ENCODE measurements around the gene RHEBL1.

Gene RHEBL1

GRCh38 chr12:49094975-49095365 lies 25.2 kb upstream of the RHEBL1 start:
- H3K4me3 ChIP-seq (ENCODE audit: insufficient read depth in 1 of 2, low read depth in 1 of 2, low read length in 2 of 2): no peak overlapping the region
- no peak overlapping the region for H3K27ac ChIP-seq (ENCODE audit: low read length, poor library complexity, severe bottlenecking)
- H2BK15ac ChIP-seq (ENCODE audit: low read depth, poor library complexity, severe bottlenecking): no peak overlapping the region
- H3K9ac ChIP-seq (ENCODE audit: low read length): no peak overlapping the region
- peaks cover 17 to 34% of the 10 kb centered on the region in 2 experiments for H3K36me3 ChIP-seq (ENCODE audit: control insufficient read depth in 1 of 2, insufficient read depth in 2 of 2, low read depth in 1 of 2, low read length in 2 of 2)
- H3K79me1 ChIP-seq (replicated peaks; ENCODE audit: low read length, poor library complexity, severe bottlenecking): no peaks in the 10 kb centered on the region
- no peak for DNase-seq
- no peaks in the 10 kb centered on the region for H3K9me3 ChIP-seq (ENCODE audit: control insufficient read depth, low read length)
- H4K91ac ChIP-seq (ENCODE audit: low read length): no peak overlapping the region
- H3K18ac ChIP-seq (ENCODE audit: low read depth in 1 of 2, low read length in 2 of 2): no peak overlapping the region
- no peak overlapping the region for H3K14ac ChIP-seq (ENCODE audit: low read length in 2 of 2)
- H3K4me1 ChIP-seq (ENCODE audit: control insufficient read depth, insufficient read depth, low read depth, low read length): peaks cover 28% of the 10 kb centered on the region
- no peak overlapping the region for H3K23ac ChIP-seq (ENCODE audit: low read length in 2 of 2)
- H2AK5ac ChIP-seq (ENCODE audit: low read length, severe bottlenecking): no peak overlapping the region
- H2BK120ac ChIP-seq (ENCODE audit: low read depth, low read length): no peak overlapping the region
- H4K8ac ChIP-seq (ENCODE audit: low read length): no peak overlapping the region
- no peak overlapping the region for H2BK12ac ChIP-seq (ENCODE audit: low read length in 2 of 2)
- no peak overlapping the region for H2AFZ ChIP-seq (ENCODE audit: low read depth, low read length)
- no peak overlapping the region for H3K4ac ChIP-seq (ENCODE audit: low read depth in 1 of 2, low read length in 2 of 2)
- H2BK5ac ChIP-seq (ENCODE audit: low read depth, low read length, poor library complexity, severe bottlenecking): no peak overlapping the region
- peaks cover 54 to 58% of the 10 kb centered on the region in 2 experiments for H3K27me3 ChIP-seq (ENCODE audit: control insufficient read depth in 1 of 2, insufficient read depth in 1 of 2, low read length in 2 of 2)
- WGBS: 84% methylated on average over 2 of the region's 2 CpGs
- no peak overlapping the region for H3K4me2 ChIP-seq (ENCODE audit: low read length, poor library complexity, severe bottlenecking)

- Histone ChIP-seq H3K14ac (ENCODE audit: low read length in 2 of 2) (no peak within 1 kb of the TSS), H3K4ac (ENCODE audit: low read depth in 1 of 2, low read length in 2 of 2) (no peak within 1 kb of the TSS), H3K23ac (ENCODE audit: low read length in 2 of 2) (peak within 1 kb of the TSS in 1 of 2 experiments; percentile 32), H3K27ac (ENCODE audit: low read length, poor library complexity, severe bottlenecking) (no peak within 1 kb of the TSS), H3K9ac (ENCODE audit: low read length) (no peak within 1 kb of the TSS), H2BK15ac (ENCODE audit: low read depth, poor library complexity, severe bottlenecking) (no peak within 1 kb of the TSS), H3K4me2 (ENCODE audit: low read length, poor library complexity, severe bottlenecking) (peak within 1 kb of the TSS; percentile 60), H2AK5ac (ENCODE audit: low read length, severe bottlenecking) (no peak within 1 kb of the TSS), H4K8ac (ENCODE audit: low read length) (no peak within 1 kb of the TSS), H3K27me3 (ENCODE audit: control insufficient read depth in 1 of 2, insufficient read depth in 1 of 2, low read length in 2 of 2) (peaks cover 60 to 64% of the 10 kb centered on the region in 2 experiments), H3K36me3 (ENCODE audit: control insufficient read depth in 1 of 2, insufficient read depth in 2 of 2, low read depth in 1 of 2, low read length in 2 of 2) (peaks cover 17 to 29% of the 10 kb centered on the region in 2 experiments), H2BK120ac (ENCODE audit: low read depth, low read length) (no peak within 1 kb of the TSS), H3K9me3 (ENCODE audit: control insufficient read depth, low read length) (no peaks in the 10 kb centered on the region), H3K18ac (ENCODE audit: low read depth in 1 of 2, low read length in 2 of 2) (no peak within 1 kb of the TSS), H4K91ac (ENCODE audit: low read length) (no peak within 1 kb of the TSS), H2BK12ac (ENCODE audit: low read length in 2 of 2) (no peak within 1 kb of the TSS), H2BK5ac (ENCODE audit: low read depth, low read length, poor library complexity, severe bottlenecking) (no peak within 1 kb of the TSS), H3K79me1 (replicated peaks; ENCODE audit: low read length, poor library complexity, severe bottlenecking) (no peaks in the 10 kb centered on the region), H3K4me3 (ENCODE audit: insufficient read depth in 1 of 2, low read depth in 1 of 2, low read length in 2 of 2) (peak within 1 kb of the TSS; percentile 16 to 53), H3K4me1 (ENCODE audit: control insufficient read depth, insufficient read depth, low read depth, low read length) (peaks cover 33% of the 10 kb centered on the region), H2AFZ (ENCODE audit: low read depth, low read length) (no peak within 1 kb of the TSS)
- 8% methylated on average over 44 of the region's 49 CpGs for WGBS
- DNase-seq: peak; percentile 21
Observed at GRCh38 chr12:49094160-49094974, 24.6 kb upstream of the RHEBL1 start, which contains the start of gene DHH. DHH (minus strand) TSS chr12:49094801; CDS start chr12:49094512, 289 bp downstream.

- peak overlapping the region; percentile 60 for H3K4me2 ChIP-seq (ENCODE audit: low read length, poor library complexity, severe bottlenecking)
- no peak overlapping the region for H3K9ac ChIP-seq (ENCODE audit: low read length)
- H3K27ac ChIP-seq (ENCODE audit: low read length, poor library complexity, severe bottlenecking): no peak overlapping the region
- no peak overlapping the region for H2BK5ac ChIP-seq (ENCODE audit: low read depth, low read length, poor library complexity, severe bottlenecking)
- H3K36me3 ChIP-seq (ENCODE audit: control insufficient read depth in 1 of 2, insufficient read depth in 2 of 2, low read depth in 1 of 2, low read length in 2 of 2): peaks cover 17 to 24% of the 10 kb centered on the region in 2 experiments
- H3K79me1 ChIP-seq (replicated peaks; ENCODE audit: low read length, poor library complexity, severe bottlenecking): no peaks in the 10 kb centered on the region
- H3K4me1 ChIP-seq (ENCODE audit: control insufficient read depth, insufficient read depth, low read depth, low read length): peaks cover 33% of the 10 kb centered on the region
- H3K4ac ChIP-seq (ENCODE audit: low read depth in 1 of 2, low read length in 2 of 2): no peak overlapping the region
- H2BK12ac ChIP-seq (ENCODE audit: low read length in 2 of 2): no peak overlapping the region
- H4K8ac ChIP-seq (ENCODE audit: low read length): no peak overlapping the region
- H2BK15ac ChIP-seq (ENCODE audit: low read depth, poor library complexity, severe bottlenecking): no peak overlapping the region
- 6% methylated on average over 9 of the region's 9 CpGs for WGBS
- H2AFZ ChIP-seq (ENCODE audit: low read depth, low read length): no peak overlapping the region
- no peak for DNase-seq
- H2AK5ac ChIP-seq (ENCODE audit: low read length, severe bottlenecking): no peak overlapping the region
- no peaks in the 10 kb centered on the region for H3K9me3 ChIP-seq (ENCODE audit: control insufficient read depth, low read length)
- H2BK120ac ChIP-seq (ENCODE audit: low read depth, low read length): no peak overlapping the region
- H3K14ac ChIP-seq (ENCODE audit: low read length in 2 of 2): no peak overlapping the region
- H3K4me3 ChIP-seq (ENCODE audit: insufficient read depth in 1 of 2, low read depth in 1 of 2, low read length in 2 of 2): peak overlapping the region; percentile 16 to 53
- H3K18ac ChIP-seq (ENCODE audit: low read depth in 1 of 2, low read length in 2 of 2): no peak overlapping the region
- H4K91ac ChIP-seq (ENCODE audit: low read length): no peak overlapping the region
- H3K23ac ChIP-seq (ENCODE audit: low read length in 2 of 2): peak overlapping the region in 1 of 2 experiments; percentile 32
- H3K27me3 ChIP-seq (ENCODE audit: control insufficient read depth in 1 of 2, insufficient read depth in 1 of 2, low read length in 2 of 2): peaks cover 66 to 70% of the 10 kb centered on the region in 2 experiments
Observed at GRCh38 chr12:49093792-49094159, 24.0 kb upstream of the RHEBL1 start.

- Histone ChIP-seq H3K4me2 (ENCODE audit: low read length, poor library complexity, severe bottlenecking) (no peak overlapping the region), H3K4me3 (ENCODE audit: insufficient read depth in 1 of 2, low read depth in 1 of 2, low read length in 2 of 2) (no peak overlapping the region), H3K9ac (ENCODE audit: low read length) (no peak overlapping the region), H3K9me3 (ENCODE audit: control insufficient read depth, low read length) (no peaks in the 10 kb centered on the region), H3K27me3 (ENCODE audit: control insufficient read depth in 1 of 2, insufficient read depth in 1 of 2, low read length in 2 of 2) (peaks cover 70 to 74% of the 10 kb centered on the region in 2 experiments), H2BK15ac (ENCODE audit: low read depth, poor library complexity, severe bottlenecking) (no peak overlapping the region), H3K4ac (ENCODE audit: low read depth in 1 of 2, low read length in 2 of 2) (no peak overlapping the region), H2BK5ac (ENCODE audit: low read depth, low read length, poor library complexity, severe bottlenecking) (no peak overlapping the region), H3K27ac (ENCODE audit: low read length, poor library complexity, severe bottlenecking) (no peak overlapping the region), H3K23ac (ENCODE audit: low read length in 2 of 2) (no peak overlapping the region), H3K79me1 (replicated peaks; ENCODE audit: low read length, poor library complexity, severe bottlenecking) (no peaks in the 10 kb centered on the region), H2BK12ac (ENCODE audit: low read length in 2 of 2) (no peak overlapping the region), H3K4me1 (ENCODE audit: control insufficient read depth, insufficient read depth, low read depth, low read length) (peaks cover 38% of the 10 kb centered on the region), H2AK5ac (ENCODE audit: low read length, severe bottlenecking) (no peak overlapping the region), H3K14ac (ENCODE audit: low read length in 2 of 2) (no peak overlapping the region), H4K8ac (ENCODE audit: low read length) (no peak overlapping the region), H3K36me3 (ENCODE audit: control insufficient read depth in 1 of 2, insufficient read depth in 2 of 2, low read depth in 1 of 2, low read length in 2 of 2) (peaks cover 13 to 16% of the 10 kb centered on the region in 2 experiments), H2AFZ (ENCODE audit: low read depth, low read length) (no peak overlapping the region), H2BK120ac (ENCODE audit: low read depth, low read length) (no peak overlapping the region), H4K91ac (ENCODE audit: low read length) (no peak overlapping the region), H3K18ac (ENCODE audit: low read depth in 1 of 2, low read length in 2 of 2) (no peak overlapping the region)
- WGBS: 53% methylated on average over 1 of the region's 4 CpGs
- no peak for DNase-seq
Observed at GRCh38 chr12:49092816-49093406, 23.1 kb upstream of the RHEBL1 start.

Data from mesenchymal stem cell (in vitro differentiated cells and primary cell).